BJ (cell line): ENCODE results near the gene HIVEP3. TPM values are rescaled to one million over a fixed set of nuclear protein-coding genes. Genes with fewer than 3 reads are reported as not detected.

Source experiments
- CTCF ChIA-PET: fragments of 350-600 bp; formaldehyde crosslinking; extraction: SDS; loops from one replicate; lab custom pipeline; 2021; ENCODE audit warnings: antibody characterized with exemption, inconsistent platforms; lab: Yijun Ruan, JAX
- POLR2A ChIA-PET: fragments of 300-600 bp; sonication (Branson Sonifier 250); formaldehyde crosslinking; extraction: SDS; loops from one replicate; lab custom pipeline; 2021; ENCODE audit warnings: antibody characterized with exemption; lab: Charles Lee
- DNase-seq: peaks from one replicate; pipeline ENCODE4 v3.0.0-alpha.2; 2011; ENCODE audit warnings: low read depth
- H3K27me3 ChIP-seq: 2 replicates; pipeline ENCODE4 v1.6.0; 2011; ENCODE audit warnings: low read length; ENCODE audit not compliant: control insufficient read depth, insufficient read depth
- H3K36me3 ChIP-seq: 2 replicates; pipeline ENCODE4 v1.5.1; 2011; ENCODE audit warnings: low read length; ENCODE audit not compliant: control insufficient read depth, insufficient read depth
- H3K4me3 ChIP-seq: 2 replicates; pipeline ENCODE4 v1.5.1; 2011; ENCODE audit warnings: low read depth, mild to moderate bottlenecking, control low read depth, low read length
- polyA plus RNA-seq: library from polyadenylated mRNA; depleted of rRNA; stranded (reverse); fragments of >200 nt; gene quantifications from 2 replicates; pipeline ENCODE4 v1.2.3, GENCODE V29; 2011
- TF ChIP-seq, protein P1 (sequence below): IDR thresholded peaks from 2 replicates; pipeline ENCODE4 v1.5.1; 2011; ENCODE audit warnings: low read depth, mild to moderate bottlenecking, control low read depth, inconsistent platforms, low read length, moderate library complexity; ENCODE audit not compliant: insufficient read depth

The HIVEP3 gene
- polyA plus RNA-seq, 1 experiment: 4.0 TPM

DNA sequence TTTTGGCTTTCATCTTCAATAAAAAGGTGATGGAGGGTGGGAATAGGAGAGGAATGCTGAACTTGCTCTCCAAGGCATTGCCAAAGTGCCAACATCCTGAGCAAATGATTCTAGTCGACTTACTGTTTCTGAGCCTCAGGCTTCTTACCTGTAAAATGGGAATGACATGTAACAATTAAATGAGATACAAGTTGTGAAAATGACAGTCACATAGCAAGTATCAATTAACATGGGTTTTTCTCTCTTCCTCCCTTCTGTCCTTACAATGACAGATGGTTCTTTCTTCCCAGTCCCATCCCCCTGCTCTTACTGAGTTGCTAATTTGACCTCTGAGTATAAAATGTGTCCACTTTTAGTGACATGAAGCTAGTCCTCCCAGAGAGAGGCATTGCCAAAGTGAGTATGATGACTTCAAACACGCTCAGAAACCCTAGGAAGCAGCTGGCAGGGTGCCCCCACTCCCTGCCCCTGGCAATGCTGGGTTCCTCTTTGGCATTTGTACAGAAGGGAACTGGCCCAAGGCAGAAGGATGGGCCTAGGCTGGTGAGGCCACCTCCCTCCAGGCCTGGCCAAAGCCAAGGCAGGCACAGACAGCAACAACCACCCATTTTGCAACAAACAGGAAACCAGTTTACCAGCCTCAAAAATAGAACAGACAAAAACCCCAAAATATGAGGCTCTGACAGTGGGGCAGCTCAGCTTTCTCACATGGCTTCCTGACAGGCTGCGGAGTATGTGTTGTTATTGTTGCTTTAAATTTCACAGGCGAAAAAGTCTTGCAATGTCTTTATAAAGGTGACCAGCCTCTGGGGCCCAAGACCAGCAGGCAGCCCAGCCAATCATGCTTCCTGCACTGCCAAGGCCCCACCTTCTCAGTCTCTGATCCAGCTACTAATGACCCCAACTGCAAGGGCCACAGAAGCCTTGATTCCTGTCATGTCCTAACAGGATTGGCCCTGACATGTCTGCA lies 115.9 kb downstream of the HIVEP3 start:
- TF ChIP-seq, protein P1, sequence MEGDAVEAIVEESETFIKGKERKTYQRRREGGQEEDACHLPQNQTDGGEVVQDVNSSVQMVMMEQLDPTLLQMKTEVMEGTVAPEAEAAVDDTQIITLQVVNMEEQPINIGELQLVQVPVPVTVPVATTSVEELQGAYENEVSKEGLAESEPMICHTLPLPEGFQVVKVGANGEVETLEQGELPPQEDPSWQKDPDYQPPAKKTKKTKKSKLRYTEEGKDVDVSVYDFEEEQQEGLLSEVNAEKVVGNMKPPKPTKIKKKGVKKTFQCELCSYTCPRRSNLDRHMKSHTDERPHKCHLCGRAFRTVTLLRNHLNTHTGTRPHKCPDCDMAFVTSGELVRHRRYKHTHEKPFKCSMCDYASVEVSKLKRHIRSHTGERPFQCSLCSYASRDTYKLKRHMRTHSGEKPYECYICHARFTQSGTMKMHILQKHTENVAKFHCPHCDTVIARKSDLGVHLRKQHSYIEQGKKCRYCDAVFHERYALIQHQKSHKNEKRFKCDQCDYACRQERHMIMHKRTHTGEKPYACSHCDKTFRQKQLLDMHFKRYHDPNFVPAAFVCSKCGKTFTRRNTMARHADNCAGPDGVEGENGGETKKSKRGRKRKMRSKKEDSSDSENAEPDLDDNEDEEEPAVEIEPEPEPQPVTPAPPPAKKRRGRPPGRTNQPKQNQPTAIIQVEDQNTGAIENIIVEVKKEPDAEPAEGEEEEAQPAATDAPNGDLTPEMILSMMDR: no peak
- no peak for DNase-seq
- H3K4me3 ChIP-seq: no peak overlapping the region
- CTCF ChIA-PET: interaction anchor here (0.9 to 8.3 kb wide), 4 partner anchors 7 to 229 kb away, joined by 5 to 60 read pairs (median 6); no protein-coding TSS in a partner anchor
- POLR2A ChIA-PET: no interaction called here
- H3K36me3 ChIP-seq: no peaks in the 10 kb centered on the region
- H3K27me3 ChIP-seq: no peaks in the 10 kb centered on the region

GRCh38 chr1:41800311-41800829 lies 118.4 kb downstream of the HIVEP3 start:
- Histone ChIP-seq H3K36me3 (no peaks in the 10 kb centered on the region), H3K27me3 (no peaks in the 10 kb centered on the region), H3K4me3 (no peak overlapping the region)
- TF ChIP-seq, protein P1: no peak
- no peak for DNase-seq
- CTCF ChIA-PET: interaction anchor here (8.3 kb wide), 1 partner anchor 226 kb away, joined by 60 read pairs; no protein-coding TSS in a partner anchor
- POLR2A ChIA-PET: no interaction called here

GRCh38 chr1:41799723-41800122 lies 119.0 kb downstream of the HIVEP3 start:
- POLR2A ChIA-PET: no interaction called here
- H3K4me3 ChIP-seq: no peak overlapping the region
- no peak for DNase-seq
- TF ChIP-seq, protein P1: no peak
- H3K36me3 ChIP-seq: no peaks in the 10 kb centered on the region
- CTCF ChIA-PET: interaction anchor here (8.3 kb wide), 1 partner anchor 226 kb away, joined by 60 read pairs; no protein-coding TSS in a partner anchor
- no peaks in the 10 kb centered on the region for H3K27me3 ChIP-seq

- ChIA-PET CTCF (interaction anchor here (0.9 to 8.3 kb wide), 2 partner anchors 10 to 225 kb away, joined by 4 to 60 read pairs; no protein-coding TSS in a partner anchor), POLR2A (no interaction called here)
Observed at GRCh38 chr1:41799205-41799604, 119.5 kb downstream of the HIVEP3 start.

More at GRCh38 chr1:41799205-41799604, 119.5 kb downstream of the HIVEP3 start:
- TF ChIP-seq, protein P1: no peak
- no peaks in the 10 kb centered on the region for H3K36me3 ChIP-seq
- no peaks in the 10 kb centered on the region for H3K27me3 ChIP-seq
- H3K4me3 ChIP-seq: no peak overlapping the region
- DNase-seq: no peak
